ENCODE measurements around the gene PRUNE2. TPM values are rescaled to one million over a fixed set of nuclear protein-coding genes. Genes with fewer than 3 reads are reported as not detected.

Gene PRUNE2
- total RNA-seq, 1 experiment from 2014 or later, result 2.0 TPM

- no peak for DNase-seq (ENCODE audit: low read depth)
Measured at GRCh38 chr9:76624391-76625048, 281.4 kb downstream of the PRUNE2 start.

DNA sequence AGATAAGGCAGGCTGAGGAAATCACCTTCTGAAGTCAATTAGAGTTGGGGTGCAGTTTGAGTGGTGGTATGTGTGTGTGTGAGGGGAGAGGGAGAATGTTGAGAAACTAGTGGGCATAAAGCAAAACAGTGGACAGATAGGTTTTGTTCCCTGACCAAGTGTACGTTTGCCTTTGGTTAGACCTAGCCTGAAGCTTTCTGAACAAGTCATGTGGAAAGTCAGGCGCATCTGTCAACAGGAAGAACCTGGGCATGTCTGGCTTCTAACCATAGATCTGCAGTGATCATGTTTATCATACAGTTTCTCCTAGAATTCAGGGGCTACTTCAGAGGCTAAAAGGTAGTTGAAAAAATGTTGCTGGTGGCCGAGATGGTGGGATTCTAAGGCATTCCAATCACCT lies 284.9 kb downstream of the PRUNE2 start:
- DNase-seq (ENCODE audit: low read depth), result no peak

GRCh38 chr9:76620581-76620980 lies 285.3 kb downstream of the PRUNE2 start:
- no peak for DNase-seq (ENCODE audit: low read depth)

- no peak for DNase-seq (ENCODE audit: low read depth)
Measured at GRCh38 chr9:76619640-76620039, 286.3 kb downstream of the PRUNE2 start.

GRCh38 chr9:76619197-76619596 lies 286.7 kb downstream of the PRUNE2 start:
- DNase-seq (ENCODE audit: low read depth), result no peak

- no peak for DNase-seq (ENCODE audit: low read depth)
Measured at GRCh38 chr9:76618762-76619161, 287.2 kb downstream of the PRUNE2 start.

DNA sequence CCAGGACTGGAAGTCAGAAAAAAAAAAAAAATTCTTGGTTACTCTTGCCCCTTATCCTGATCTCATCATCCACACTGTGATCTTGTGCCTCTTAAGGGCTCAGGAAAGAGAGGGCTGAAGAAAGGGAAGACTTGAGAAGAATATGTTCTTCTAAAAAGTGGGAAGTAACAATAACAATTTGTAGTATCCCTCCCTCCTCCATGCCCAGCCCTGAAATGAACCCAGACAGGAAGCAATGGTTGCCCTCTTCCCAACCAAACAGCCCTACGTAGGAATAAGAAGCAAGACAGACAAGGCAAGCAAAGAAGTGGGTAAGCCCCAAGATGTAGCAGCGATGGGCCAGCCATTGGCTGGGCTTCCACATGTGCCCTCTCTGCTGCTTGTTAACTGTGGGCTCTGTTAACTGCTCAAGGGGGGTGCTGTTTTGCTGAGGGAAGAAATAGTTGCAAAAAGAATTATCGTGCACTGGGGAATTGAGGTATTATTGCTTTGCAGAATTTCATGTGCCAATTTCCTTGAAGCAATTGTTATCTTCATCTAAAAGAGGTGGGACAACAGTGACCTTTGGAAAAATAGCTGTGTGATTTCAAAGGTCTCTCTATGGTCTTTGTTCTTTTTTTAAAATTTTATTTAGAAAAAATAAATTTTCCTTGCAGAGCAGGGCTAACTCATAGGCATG lies 288.3 kb downstream of the PRUNE2 start:
- no peak for DNase-seq (ENCODE audit: low read depth)

GRCh38 chr9:76616780-76617179 lies 289.1 kb downstream of the PRUNE2 start:
- no peak for DNase-seq (ENCODE audit: low read depth)

- DNase-seq (ENCODE audit: low read depth), result no peak
Measured at GRCh38 chr9:76615177-76615603, 290.7 kb downstream of the PRUNE2 start.

DNA sequence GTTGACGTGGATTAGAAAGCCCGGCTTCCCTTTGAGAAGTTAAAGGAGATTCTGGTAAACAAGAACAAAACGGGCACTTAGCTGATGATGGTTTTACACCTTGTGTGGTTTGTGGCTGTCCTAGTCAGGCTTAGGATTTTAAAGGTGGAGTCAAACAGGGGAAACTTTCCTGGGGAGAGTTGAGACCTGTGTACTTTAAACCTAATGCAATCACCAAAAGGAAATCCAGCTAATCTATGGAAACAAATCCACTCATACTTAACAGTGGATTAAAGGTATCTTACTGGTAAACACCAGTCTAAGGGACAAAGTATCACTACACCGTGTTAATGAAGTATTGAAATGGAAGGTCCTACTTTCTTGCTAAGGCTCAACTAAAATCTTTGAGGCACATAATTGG lies 291.9 kb downstream of the PRUNE2 start:
- DNase-seq (ENCODE audit: low read depth), result no peak

- no peak for DNase-seq (ENCODE audit: low read depth)
Measured at GRCh38 chr9:76613150-76613781, 292.6 kb downstream of the PRUNE2 start.

DNA sequence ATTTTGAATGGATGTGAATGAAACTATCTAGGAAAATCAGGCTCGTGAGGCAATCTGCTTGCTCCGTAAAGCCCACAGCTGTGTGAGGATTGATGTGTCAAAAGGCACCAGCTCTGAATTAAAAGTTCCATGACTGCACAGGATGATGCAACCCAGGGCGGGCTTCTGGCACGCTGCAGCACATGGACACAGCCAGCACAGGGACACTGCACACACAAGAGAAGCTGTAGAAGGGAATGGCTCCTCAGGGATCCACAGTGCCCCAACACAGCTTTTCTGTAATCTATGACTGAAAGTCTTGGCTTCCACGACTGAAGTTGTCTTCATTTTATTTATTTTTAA lies 295.9 kb downstream of the PRUNE2 start:
- peak; percentile 20 for DNase-seq (ENCODE audit: low read depth)

- no peak for DNase-seq (ENCODE audit: low read depth)
Measured at GRCh38 chr9:76609285-76610010, 296.5 kb downstream of the PRUNE2 start.

DNA sequence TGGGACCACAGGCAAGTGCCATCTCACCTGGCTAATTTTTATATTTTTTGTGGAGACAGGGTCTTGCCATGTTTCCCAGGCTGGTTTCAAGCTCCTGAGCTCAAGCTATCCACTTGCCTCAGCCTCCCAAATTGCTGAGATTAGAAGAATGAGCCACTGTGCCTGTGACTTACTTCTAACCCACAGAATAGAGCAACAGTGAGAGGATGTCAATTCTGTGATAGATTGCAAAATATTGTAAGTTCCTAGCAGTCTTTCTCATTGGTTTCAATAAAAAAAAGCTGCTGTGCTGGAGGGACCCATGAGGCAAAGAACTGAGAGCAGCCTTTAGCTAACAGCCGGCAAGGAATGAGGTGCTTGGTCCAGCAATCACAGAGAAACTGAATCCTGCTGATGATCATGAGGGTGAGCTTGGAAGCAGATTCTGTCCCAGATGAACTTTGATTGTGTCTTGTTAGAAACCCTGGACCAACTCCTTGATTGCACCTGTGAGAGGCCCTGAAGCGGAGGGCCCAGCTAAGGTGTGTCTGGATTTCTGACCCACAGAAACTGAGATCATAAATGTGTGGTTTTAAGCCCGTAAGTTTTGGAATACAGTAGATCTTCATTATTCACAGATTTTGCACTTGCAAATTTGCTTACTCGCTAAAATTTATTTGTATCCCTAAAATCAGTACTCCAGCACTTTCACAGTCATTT lies 297.2 kb downstream of the PRUNE2 start:
- DNase-seq (ENCODE audit: low read depth), result no peak

- DNase-seq (ENCODE audit: low read depth), result no peak
Measured at GRCh38 chr9:76607730-76608436, 298.0 kb downstream of the PRUNE2 start.

GRCh38 chr9:76605321-76605900 lies 300.5 kb downstream of the PRUNE2 start:
- no peak for DNase-seq (ENCODE audit: low read depth)

GRCh38 chr9:76603931-76604570 lies 301.9 kb downstream of the PRUNE2 start:
- no peak for DNase-seq (ENCODE audit: low read depth)

GRCh38 chr9:76603448-76603895 lies 302.4 kb downstream of the PRUNE2 start:
- no peak for DNase-seq (ENCODE audit: low read depth)

- DNase-seq (ENCODE audit: low read depth), result no peak
Measured at GRCh38 chr9:76602199-76602598, 303.7 kb downstream of the PRUNE2 start.

DNA sequence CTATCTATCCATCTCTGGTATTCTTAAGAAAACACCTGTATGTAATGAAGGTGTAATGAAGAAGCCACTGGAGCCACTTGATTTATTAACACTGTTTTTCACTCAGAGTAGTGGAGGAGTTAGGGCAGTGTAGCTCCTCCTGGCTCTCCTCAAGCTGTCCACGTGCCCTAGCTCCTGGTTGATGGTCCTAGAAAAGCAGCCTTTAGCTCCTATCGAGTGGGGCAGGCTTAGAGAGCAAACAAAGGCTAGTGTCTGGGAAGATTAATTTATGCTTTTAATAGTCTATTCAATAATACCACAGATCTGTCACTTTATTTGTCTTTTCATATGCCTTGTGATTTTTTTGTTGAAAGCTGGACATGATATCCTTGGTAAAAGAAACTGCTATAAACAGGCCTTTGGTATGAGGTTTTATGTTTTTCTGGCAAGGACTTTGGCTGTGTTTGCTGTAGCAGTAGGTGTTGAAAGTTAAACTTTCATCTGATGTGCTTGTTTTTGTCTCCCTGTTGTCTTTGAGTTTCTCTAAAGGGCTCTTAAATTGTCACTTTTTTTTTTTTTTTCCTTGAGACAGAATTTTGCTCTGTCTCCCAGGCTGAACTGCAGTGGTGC lies 305.8 kb downstream of the PRUNE2 start:
- DNase-seq (ENCODE audit: low read depth), result no peak
